ENCODE data around the gene UBA52. TPM values are rescaled to one million over a fixed set of nuclear protein-coding genes. Genes with fewer than 3 reads are reported as not detected.
A peak's percentile ranks its signal among the peaks of the same experiment; 100 is the strongest.

UBA52 gene
- total and polyA plus RNA-seq, 2 donors (not counting 1 experiment from before 2014, with no cell fraction given) = 917 to 1,018 TPM

- H3K36me3 ChIP-seq (ENCODE audit: control insufficient read depth, insufficient read depth, low read length) = peaks cover 18% of the 10 kb centered on the region
- peak; percentile 51 to 56 for DNase-seq (ENCODE audit: low read depth in 2 of 2)
- H3K4me2 ChIP-seq (ENCODE audit: extremely low read depth, insufficient read depth, low read length) = peak overlapping the region; percentile 86
- H3K4me1 ChIP-seq (ENCODE audit: control insufficient read depth, extremely low read depth, insufficient read depth, low read length) = peaks cover 4% of the 10 kb centered on the region
- H3K79me2 ChIP-seq (ENCODE audit: control insufficient read depth, insufficient read depth, low read length) = peaks cover 15% of the 10 kb centered on the region
- H3K27me3 ChIP-seq (ENCODE audit: control insufficient read depth, insufficient read depth, low read length) = no peaks in the 10 kb centered on the region
- no peaks in the 10 kb centered on the region for H3K9me3 ChIP-seq (ENCODE audit: control insufficient read depth, insufficient read depth, low read depth, low read length)
- H2AFZ ChIP-seq (ENCODE audit: low read length) = peak overlapping the region; percentile 72
- no peak overlapping the region for H3K27ac ChIP-seq (ENCODE audit: insufficient read depth, low read length)
- no peak overlapping the region for H3K9ac ChIP-seq (ENCODE audit: insufficient read depth, low read length)
- TF ChIP-seq CTCF (conservative IDR thresholded peaks at IDR 0.05 in 1 of 2, IDR thresholded peaks at IDR 0.05 in 1 of 2; ENCODE audit: low read depth in 1 of 2, low read length in 2 of 2) = no peak
- no peak for TF ChIP-seq EZH2 (IDR thresholded peaks at IDR 0.05; ENCODE audit: low read length, missing control alignments)
- no peaks in the 10 kb centered on the region for H4K20me1 ChIP-seq (ENCODE audit: control insufficient read depth, extremely low read depth, insufficient read depth, low read length)
- peak overlapping the region; percentile 11 to 55 (median 38) for H3K4me3 ChIP-seq (replicated peaks in 1 of 4; ENCODE audit: control extremely low read depth in 1 of 4, insufficient read depth in 1 of 4, low read depth in 3 of 4, low read length in 4 of 4)
These were observed 27.7 kb upstream of the UBA52 start for GRCh38 chr19:18543814-18544475.

- H3K4me1 ChIP-seq (ENCODE audit: control insufficient read depth, extremely low read depth, insufficient read depth, low read length) = no peaks in the 10 kb centered on the region
- no peak overlapping the region for H3K4me2 ChIP-seq (ENCODE audit: extremely low read depth, insufficient read depth, low read length)
- H3K27me3 ChIP-seq (ENCODE audit: control insufficient read depth, insufficient read depth, low read length) = no peaks in the 10 kb centered on the region
- no peak overlapping the region for H3K4me3 ChIP-seq (replicated peaks in 1 of 4; ENCODE audit: control extremely low read depth in 1 of 4, insufficient read depth in 1 of 4, low read depth in 3 of 4, low read length in 4 of 4)
- no peak for TF ChIP-seq EZH2 (IDR thresholded peaks at IDR 0.05; ENCODE audit: low read length, missing control alignments)
- no peak for TF ChIP-seq CTCF (conservative IDR thresholded peaks at IDR 0.05 in 1 of 2, IDR thresholded peaks at IDR 0.05 in 1 of 2; ENCODE audit: low read depth in 1 of 2, low read length in 2 of 2)
- no peaks in the 10 kb centered on the region for H3K9me3 ChIP-seq (ENCODE audit: control insufficient read depth, insufficient read depth, low read depth, low read length)
- DNase-seq (ENCODE audit: low read depth in 2 of 2) = no peak
- no peak overlapping the region for H3K27ac ChIP-seq (ENCODE audit: insufficient read depth, low read length)
- H3K36me3 ChIP-seq (ENCODE audit: control insufficient read depth, insufficient read depth, low read length) = no peaks in the 10 kb centered on the region
- H3K79me2 ChIP-seq (ENCODE audit: control insufficient read depth, insufficient read depth, low read length) = no peaks in the 10 kb centered on the region
- no peaks in the 10 kb centered on the region for H4K20me1 ChIP-seq (ENCODE audit: control insufficient read depth, extremely low read depth, insufficient read depth, low read length)
- no peak overlapping the region for H2AFZ ChIP-seq (ENCODE audit: low read length)
- H3K9ac ChIP-seq (ENCODE audit: insufficient read depth, low read length) = no peak overlapping the region
These were observed 20.0 kb upstream of the UBA52 start for GRCh38 chr19:18551631-18552030.

GRCh38 chr19:18557411-18558201 lies 14.1 kb upstream of the UBA52 start, which contains the start of gene KXD1:
Gene KXD1 (plus strand): TSS chr19:18557870. CDS start chr19:18562057, 4,187 bp downstream.
- H3K4me3 ChIP-seq (replicated peaks in 1 of 4; ENCODE audit: control extremely low read depth in 1 of 4, insufficient read depth in 1 of 4, low read depth in 3 of 4, low read length in 4 of 4) = peak within 1 kb of the TSS; percentile 74 to 96 (median 94)
- peaks cover 22% of the 10 kb centered on the region for H3K79me2 ChIP-seq (ENCODE audit: control insufficient read depth, insufficient read depth, low read length)
- DNase-seq (ENCODE audit: low read depth in 2 of 2) = peak; percentile 99
- H3K27me3 ChIP-seq (ENCODE audit: control insufficient read depth, insufficient read depth, low read length) = no peaks in the 10 kb centered on the region
- H3K27ac ChIP-seq (ENCODE audit: insufficient read depth, low read length) = peak within 1 kb of the TSS; percentile 95
- H3K4me2 ChIP-seq (ENCODE audit: extremely low read depth, insufficient read depth, low read length) = peak within 1 kb of the TSS; percentile 95
- peak within 1 kb of the TSS; percentile 92 for H3K9ac ChIP-seq (ENCODE audit: insufficient read depth, low read length)
- H3K4me1 ChIP-seq (ENCODE audit: control insufficient read depth, extremely low read depth, insufficient read depth, low read length) = peaks cover 2% of the 10 kb centered on the region
- peaks cover 1% of the 10 kb centered on the region for H3K36me3 ChIP-seq (ENCODE audit: control insufficient read depth, insufficient read depth, low read length)
- no peak for TF ChIP-seq EZH2 (IDR thresholded peaks at IDR 0.05; ENCODE audit: low read length, missing control alignments)
- TF ChIP-seq CTCF (conservative IDR thresholded peaks at IDR 0.05 in 1 of 2, IDR thresholded peaks at IDR 0.05 in 1 of 2; ENCODE audit: low read depth in 1 of 2, low read length in 2 of 2) = no peak
- H2AFZ ChIP-seq (ENCODE audit: low read length) = peak within 1 kb of the TSS; percentile 27
- no peaks in the 10 kb centered on the region for H4K20me1 ChIP-seq (ENCODE audit: control insufficient read depth, extremely low read depth, insufficient read depth, low read length)
- no peaks in the 10 kb centered on the region for H3K9me3 ChIP-seq (ENCODE audit: control insufficient read depth, insufficient read depth, low read depth, low read length)

All from fibroblast of lung (primary cell).